ENCODE data around the gene SPAG6. TPM values are rescaled to one million over a fixed set of nuclear protein-coding genes. Genes with fewer than 3 reads are reported as not detected.

SPAG6 gene
- total and polyA plus RNA-seq, 2 donors (not counting 1 experiment from before 2014, with no cell fraction given), result not detected

DNA sequence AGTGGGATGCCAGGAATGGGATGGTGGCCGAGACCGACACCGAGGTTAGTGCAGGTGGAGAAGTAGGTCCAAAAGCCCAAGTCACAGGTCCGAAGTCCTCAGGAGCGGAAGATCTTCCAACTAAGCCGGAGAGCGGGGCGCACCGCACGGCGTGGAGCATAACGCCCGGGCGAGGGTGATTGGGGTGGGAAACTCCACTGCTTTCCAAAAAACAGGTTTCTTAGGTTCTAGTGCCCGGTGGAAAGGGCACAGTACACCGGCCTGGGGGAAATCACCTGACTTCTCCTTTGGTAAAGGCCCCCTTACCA, 11.4 kb upstream of the SPAG6 start:
- Histone ChIP-seq H3K9me3 (ENCODE audit: control insufficient read depth, insufficient read depth, low read depth, low read length) (no peaks in the 10 kb centered on the region), H4K20me1 (ENCODE audit: control insufficient read depth, extremely low read depth, insufficient read depth, low read length) (no peaks in the 10 kb centered on the region), H3K79me2 (ENCODE audit: control insufficient read depth, insufficient read depth, low read length) (no peaks in the 10 kb centered on the region), H3K4me2 (ENCODE audit: extremely low read depth, insufficient read depth, low read length) (no peak overlapping the region), H3K27ac (ENCODE audit: insufficient read depth, low read length) (no peak overlapping the region), H3K9ac (ENCODE audit: insufficient read depth, low read length) (no peak overlapping the region), H3K36me3 (ENCODE audit: control insufficient read depth, insufficient read depth, low read length) (peaks cover 3% of the 10 kb centered on the region), H3K4me3 (replicated peaks in 1 of 4; ENCODE audit: control extremely low read depth in 1 of 4, insufficient read depth in 1 of 4, low read depth in 3 of 4, low read length in 4 of 4) (no peak overlapping the region), H2AFZ (ENCODE audit: low read length) (no peak overlapping the region), H3K27me3 (ENCODE audit: control insufficient read depth, insufficient read depth, low read length) (peaks cover 43% of the 10 kb centered on the region), H3K4me1 (ENCODE audit: control insufficient read depth, extremely low read depth, insufficient read depth, low read length) (peaks cover 2% of the 10 kb centered on the region)
- no peak for DNase-seq (ENCODE audit: low read depth in 2 of 2)
- TF ChIP-seq, protein P1, sequence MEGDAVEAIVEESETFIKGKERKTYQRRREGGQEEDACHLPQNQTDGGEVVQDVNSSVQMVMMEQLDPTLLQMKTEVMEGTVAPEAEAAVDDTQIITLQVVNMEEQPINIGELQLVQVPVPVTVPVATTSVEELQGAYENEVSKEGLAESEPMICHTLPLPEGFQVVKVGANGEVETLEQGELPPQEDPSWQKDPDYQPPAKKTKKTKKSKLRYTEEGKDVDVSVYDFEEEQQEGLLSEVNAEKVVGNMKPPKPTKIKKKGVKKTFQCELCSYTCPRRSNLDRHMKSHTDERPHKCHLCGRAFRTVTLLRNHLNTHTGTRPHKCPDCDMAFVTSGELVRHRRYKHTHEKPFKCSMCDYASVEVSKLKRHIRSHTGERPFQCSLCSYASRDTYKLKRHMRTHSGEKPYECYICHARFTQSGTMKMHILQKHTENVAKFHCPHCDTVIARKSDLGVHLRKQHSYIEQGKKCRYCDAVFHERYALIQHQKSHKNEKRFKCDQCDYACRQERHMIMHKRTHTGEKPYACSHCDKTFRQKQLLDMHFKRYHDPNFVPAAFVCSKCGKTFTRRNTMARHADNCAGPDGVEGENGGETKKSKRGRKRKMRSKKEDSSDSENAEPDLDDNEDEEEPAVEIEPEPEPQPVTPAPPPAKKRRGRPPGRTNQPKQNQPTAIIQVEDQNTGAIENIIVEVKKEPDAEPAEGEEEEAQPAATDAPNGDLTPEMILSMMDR (conservative IDR thresholded peaks at IDR 0.05 in 1 of 2, IDR thresholded peaks at IDR 0.05 in 1 of 2; ENCODE audit: low read depth in 1 of 2, low read length in 2 of 2), result no peak
- TF ChIP-seq EZH2 (IDR thresholded peaks at IDR 0.05; ENCODE audit: low read length, missing control alignments), result no peak

DNA sequence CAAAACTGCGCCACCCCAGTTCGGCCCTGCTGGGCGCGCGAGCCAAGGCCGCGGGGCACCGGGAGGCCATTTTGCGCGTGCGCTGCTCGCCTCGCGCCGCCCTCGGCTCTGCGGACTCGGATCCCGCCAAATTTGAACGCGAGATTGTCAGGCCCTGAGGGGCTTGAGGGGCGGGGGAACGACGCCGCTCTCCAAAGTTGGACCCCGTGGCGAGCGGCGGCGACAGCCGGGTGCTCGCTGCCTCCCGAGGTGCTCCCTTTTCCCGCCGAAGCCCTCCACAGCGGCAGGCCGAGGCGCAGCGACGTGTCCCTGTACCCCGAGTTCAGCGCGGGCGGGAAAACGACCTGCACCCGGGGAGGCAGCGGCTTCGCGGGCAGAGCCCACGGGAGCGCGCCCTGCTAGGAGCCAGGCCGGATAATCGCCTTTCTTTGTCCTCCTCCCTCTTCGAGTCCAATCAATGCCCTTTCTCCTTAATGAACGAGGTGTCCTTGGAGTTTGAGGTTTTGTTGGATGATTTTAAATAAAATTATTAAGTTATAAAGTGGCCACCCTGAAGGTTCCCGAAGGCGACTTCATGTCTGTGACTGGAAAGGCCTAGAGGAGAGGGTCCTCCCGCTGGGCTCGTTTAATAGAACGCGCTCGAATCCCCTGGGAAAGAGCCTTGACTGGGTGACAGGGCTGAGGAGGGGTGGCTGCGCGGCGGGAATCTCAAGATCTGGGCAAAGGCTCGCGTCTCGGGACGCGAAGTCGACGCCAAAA, 10.7 kb upstream of the SPAG6 start:
- no peaks in the 10 kb centered on the region for H3K79me2 ChIP-seq (ENCODE audit: control insufficient read depth, insufficient read depth, low read length)
- DNase-seq (ENCODE audit: low read depth in 2 of 2), result no peak
- H3K36me3 ChIP-seq (ENCODE audit: control insufficient read depth, insufficient read depth, low read length), result no peaks in the 10 kb centered on the region
- H3K27ac ChIP-seq (ENCODE audit: insufficient read depth, low read length), result no peak overlapping the region
- H2AFZ ChIP-seq (ENCODE audit: low read length), result peak overlapping the region; percentile 76
- no peaks in the 10 kb centered on the region for H4K20me1 ChIP-seq (ENCODE audit: control insufficient read depth, extremely low read depth, insufficient read depth, low read length)
- H3K9ac ChIP-seq (ENCODE audit: insufficient read depth, low read length), result peak overlapping the region; percentile 44
- peak overlapping the region in 3 of 4 experiments; percentile 36 to 52 (median 50) for H3K4me3 ChIP-seq (replicated peaks in 1 of 4; ENCODE audit: control extremely low read depth in 1 of 4, insufficient read depth in 1 of 4, low read depth in 3 of 4, low read length in 4 of 4)
- no peaks in the 10 kb centered on the region for H3K9me3 ChIP-seq (ENCODE audit: control insufficient read depth, insufficient read depth, low read depth, low read length)
- H3K4me2 ChIP-seq (ENCODE audit: extremely low read depth, insufficient read depth, low read length), result peak overlapping the region; percentile 89
- peaks cover 2% of the 10 kb centered on the region for H3K4me1 ChIP-seq (ENCODE audit: control insufficient read depth, extremely low read depth, insufficient read depth, low read length)
- TF ChIP-seq, protein P1 (conservative IDR thresholded peaks at IDR 0.05 in 1 of 2, IDR thresholded peaks at IDR 0.05 in 1 of 2; ENCODE audit: low read depth in 1 of 2, low read length in 2 of 2), result no peak
- TF ChIP-seq EZH2 (IDR thresholded peaks at IDR 0.05; ENCODE audit: low read length, missing control alignments), result no peak
- peaks cover 48% of the 10 kb centered on the region for H3K27me3 ChIP-seq (ENCODE audit: control insufficient read depth, insufficient read depth, low read length)

DNA sequence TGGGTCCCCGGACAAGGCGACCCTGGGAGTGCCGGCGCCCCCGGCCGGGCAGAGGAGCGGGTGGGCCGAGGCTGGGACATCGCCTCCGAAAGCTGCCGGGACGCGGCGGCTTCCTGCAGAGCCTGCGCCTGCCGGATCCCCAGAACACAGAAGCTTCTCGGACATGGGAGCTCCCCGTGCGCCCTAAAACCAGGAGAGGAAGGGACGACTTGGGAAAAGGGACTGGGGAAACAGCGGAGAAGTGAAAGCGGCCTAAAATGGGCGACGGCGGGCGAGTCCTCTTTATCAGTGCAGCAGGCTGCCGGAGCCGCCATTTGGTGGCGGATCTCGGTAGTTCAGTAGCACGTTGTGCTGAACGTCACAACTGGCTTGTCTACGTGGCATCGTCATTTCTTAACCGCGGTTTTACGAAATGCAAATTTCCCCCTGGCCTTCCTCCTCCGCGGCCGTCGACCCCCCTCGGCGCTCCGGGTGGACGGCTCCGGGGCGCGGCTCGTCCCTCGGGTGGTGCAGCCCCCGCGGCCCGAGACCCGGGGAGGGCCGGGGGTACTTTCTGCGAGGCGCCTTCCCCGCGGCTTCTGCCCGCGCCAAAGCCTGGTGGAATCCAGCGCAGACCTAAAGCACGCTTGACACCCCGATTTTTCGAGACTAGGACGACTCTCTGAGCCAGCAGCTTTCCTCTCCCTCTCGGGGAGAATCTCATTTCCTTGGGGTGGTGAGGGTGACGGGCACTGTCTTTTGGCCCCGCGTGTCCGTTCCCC, 9.9 kb upstream of the SPAG6 start:
- Histone ChIP-seq H3K4me1 (ENCODE audit: control insufficient read depth, extremely low read depth, insufficient read depth, low read length) (peaks cover 4% of the 10 kb centered on the region), H3K36me3 (ENCODE audit: control insufficient read depth, insufficient read depth, low read length) (no peaks in the 10 kb centered on the region), H3K9me3 (ENCODE audit: control insufficient read depth, insufficient read depth, low read depth, low read length) (no peaks in the 10 kb centered on the region), H4K20me1 (ENCODE audit: control insufficient read depth, extremely low read depth, insufficient read depth, low read length) (no peaks in the 10 kb centered on the region), H3K4me3 (replicated peaks in 1 of 4; ENCODE audit: control extremely low read depth in 1 of 4, insufficient read depth in 1 of 4, low read depth in 3 of 4, low read length in 4 of 4) (peak overlapping the region; percentile 36 to 52 (median 46)), H3K27me3 (ENCODE audit: control insufficient read depth, insufficient read depth, low read length) (peaks cover 48% of the 10 kb centered on the region), H3K9ac (ENCODE audit: insufficient read depth, low read length) (peak overlapping the region; percentile 44), H2AFZ (ENCODE audit: low read length) (peak overlapping the region; percentile 76), H3K4me2 (ENCODE audit: extremely low read depth, insufficient read depth, low read length) (peak overlapping the region; percentile 89), H3K27ac (ENCODE audit: insufficient read depth, low read length) (no peak overlapping the region), H3K79me2 (ENCODE audit: control insufficient read depth, insufficient read depth, low read length) (no peaks in the 10 kb centered on the region)
- peak; percentile 58 to 62 for DNase-seq (ENCODE audit: low read depth in 2 of 2)
- TF ChIP-seq, protein P1 (conservative IDR thresholded peaks at IDR 0.05 in 1 of 2, IDR thresholded peaks at IDR 0.05 in 1 of 2; ENCODE audit: low read depth in 1 of 2, low read length in 2 of 2), result no peak
- TF ChIP-seq EZH2 (IDR thresholded peaks at IDR 0.05; ENCODE audit: low read length, missing control alignments), result no peak
